Thyroid gland (tissue), 4 donors: ENCODE results near the gene IKZF1. TPM values are rescaled to one million over a fixed set of nuclear protein-coding genes. Genes with fewer than 3 reads are reported as not detected.

Experiments used
- DNase-seq, 2 donors: peaks; one replicate each; pipeline ENCODE4 v3.0.0-alpha.2; 2019
- H3K27ac ChIP-seq, 3 donors: fragments of 200-600 bp; sonication (generic); 1 replicate in 2 of 3; 2 replicates in 1 of 3; pipeline ENCODE4 v1.5.1; 2016 to 2019; ENCODE audit warnings: mild to moderate bottlenecking in 1 of 3, moderate library complexity in 1 of 3
- H3K27me3 ChIP-seq: fragments of 200-600 bp; sonication (generic); one replicate; pipeline ENCODE4 v1.5.1; 2019
- H3K36me3 ChIP-seq, 2 donors: fragments of 200-600 bp; sonication (generic); one replicate each; pipeline ENCODE4 v1.5.1; 2016 to 2019
- H3K4me1 ChIP-seq, 2 donors: fragments of 200-600 bp; sonication (generic); one replicate each; pipeline ENCODE4 v1.5.1; 2017 to 2019
- H3K4me3 ChIP-seq, 3 donors: fragments of 200-600 bp; sonication (generic); replicated peaks in 1 of 3; 1 replicate in 2 of 3; 2 replicates in 1 of 3; pipeline ENCODE4 v1.5.1; 2016; ENCODE audit warnings: mild to moderate bottlenecking in 1 of 3
- H3K9me3 ChIP-seq: fragments of 200-600 bp; sonication (generic); one replicate; pipeline ENCODE4 v1.5.1; 2017
- POLR2A ChIP-seq, 2 donors: fragments of 450-650 bp; IDR thresholded peaks; one replicate each; pipeline ENCODE4 v1.6.1; 2017; ENCODE audit warnings: antibody characterized with exemption in 2 of 2, mild to moderate bottlenecking in 2 of 2, moderate library complexity in 1 of 2
- WGBS, 2 donors: methylation state at CpG; one replicate each; pipeline ENCODE4 v1.1.5; 2017; 5-methylcytosine and 5-hydroxymethylcytosine counted together
- intact Hi-C: fragments of 100-400 bp; cut with DNase I; formaldehyde crosslinking; loops from one replicate; pipeline ENCODE4 v1.15.1; 2023
- total RNA-seq, 4 donors: library from RNA; depleted of rRNA; stranded (reverse); fragments of >200 nt; gene quantifications; one replicate each; pipeline ENCODE4 v1.2.3, GENCODE V29; 2016
- TF ChIP-seq, protein P1 (sequence below), 6 experiments: fragments of 200-600 bp in 3 of 6; fragments of 450-650 bp in 3 of 6; sonication (generic) in 3 of 6; IDR thresholded peaks; one replicate each; pipeline ENCODE4 v1.5.1; 2016 to 2019; ENCODE audit warnings: antibody characterized with exemption in 6 of 6, mild to moderate bottlenecking in 2 of 6, inconsistent platforms in 1 of 6, moderate library complexity in 1 of 6

IKZF1 gene
- total RNA-seq, 4 donors from 2014 or later: 8.9 to 10.5 (median 9.6) TPM

DNA sequence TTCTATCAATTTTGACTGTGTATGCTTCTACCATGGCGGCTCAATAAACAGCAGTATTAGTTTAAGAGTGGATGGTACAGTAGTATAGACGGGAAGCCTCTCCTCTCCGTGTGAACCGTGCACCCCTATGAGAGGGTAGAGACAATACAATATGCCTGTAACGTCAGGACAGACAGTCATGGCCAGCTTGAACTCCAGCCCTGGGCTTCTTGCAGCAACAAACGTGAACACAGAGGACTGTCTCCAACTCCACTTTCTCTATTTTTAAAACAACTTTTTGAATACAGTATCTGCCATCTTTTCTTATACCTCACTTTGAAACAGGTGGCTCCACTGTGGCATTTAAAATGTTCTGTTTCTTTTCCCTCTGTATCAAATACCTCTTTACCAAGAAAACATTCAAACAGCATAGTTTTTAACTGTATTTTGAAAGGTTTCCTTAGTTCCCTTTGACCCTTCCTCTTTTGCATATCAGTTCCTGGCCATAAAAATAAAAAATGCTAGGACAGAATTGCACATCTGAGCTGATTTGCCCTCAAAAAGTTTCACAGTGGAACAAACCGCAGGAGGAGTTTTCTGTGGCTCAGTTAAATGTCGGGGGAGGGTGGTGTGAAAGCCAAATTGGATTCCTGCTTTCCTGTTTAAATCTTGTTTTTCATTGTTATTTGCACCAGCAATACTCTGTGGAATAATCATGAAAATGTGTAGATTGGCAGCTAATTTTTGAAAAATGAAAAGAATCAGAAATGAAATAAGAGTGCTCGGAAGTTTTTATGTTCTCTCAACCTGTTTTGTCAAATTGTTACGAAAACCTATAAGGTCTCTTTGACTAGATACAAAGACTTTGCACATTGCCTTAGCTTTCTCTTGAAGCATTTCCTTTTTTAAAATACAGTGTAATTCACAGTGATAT lies 8.0 kb downstream of the IKZF1 start:
- Histone ChIP-seq H3K4me3 (no peak overlapping the region), H3K27me3 (no peaks in the 10 kb centered on the region), H3K9me3 (no peaks in the 10 kb centered on the region), H3K4me1 (no peaks in the 10 kb centered on the region), H3K27ac (no peak overlapping the region), H3K36me3 (no peaks in the 10 kb centered on the region)
- TF ChIP-seq, protein P1, sequence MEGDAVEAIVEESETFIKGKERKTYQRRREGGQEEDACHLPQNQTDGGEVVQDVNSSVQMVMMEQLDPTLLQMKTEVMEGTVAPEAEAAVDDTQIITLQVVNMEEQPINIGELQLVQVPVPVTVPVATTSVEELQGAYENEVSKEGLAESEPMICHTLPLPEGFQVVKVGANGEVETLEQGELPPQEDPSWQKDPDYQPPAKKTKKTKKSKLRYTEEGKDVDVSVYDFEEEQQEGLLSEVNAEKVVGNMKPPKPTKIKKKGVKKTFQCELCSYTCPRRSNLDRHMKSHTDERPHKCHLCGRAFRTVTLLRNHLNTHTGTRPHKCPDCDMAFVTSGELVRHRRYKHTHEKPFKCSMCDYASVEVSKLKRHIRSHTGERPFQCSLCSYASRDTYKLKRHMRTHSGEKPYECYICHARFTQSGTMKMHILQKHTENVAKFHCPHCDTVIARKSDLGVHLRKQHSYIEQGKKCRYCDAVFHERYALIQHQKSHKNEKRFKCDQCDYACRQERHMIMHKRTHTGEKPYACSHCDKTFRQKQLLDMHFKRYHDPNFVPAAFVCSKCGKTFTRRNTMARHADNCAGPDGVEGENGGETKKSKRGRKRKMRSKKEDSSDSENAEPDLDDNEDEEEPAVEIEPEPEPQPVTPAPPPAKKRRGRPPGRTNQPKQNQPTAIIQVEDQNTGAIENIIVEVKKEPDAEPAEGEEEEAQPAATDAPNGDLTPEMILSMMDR (IDR thresholded peaks at IDR 0.05): no peak
- no peak for TF ChIP-seq POLR2A (IDR thresholded peaks at IDR 0.05)
- intact Hi-C loops: no loop called here
- 55 to 67% methylated on average over 10 of the region's 10 CpGs for WGBS, 2 donors
- DNase-seq: no peak

- no peaks in the 10 kb centered on the region for H3K27me3 ChIP-seq
- no peaks in the 10 kb centered on the region for H3K4me1 ChIP-seq
- no peak for DNase-seq
- WGBS, 2 donors: 26 to 51% methylated on average over 9 to 11 of the region's 11 CpGs
- no peak for TF ChIP-seq POLR2A (IDR thresholded peaks at IDR 0.05)
- TF ChIP-seq, protein P1 (IDR thresholded peaks at IDR 0.05): no peak
- H3K9me3 ChIP-seq: no peaks in the 10 kb centered on the region
- intact Hi-C loops: no loop called here
- H3K36me3 ChIP-seq: no peaks in the 10 kb centered on the region
- H3K4me3 ChIP-seq: no peak overlapping the region
- H3K27ac ChIP-seq: no peak overlapping the region
These were observed 10.5 kb downstream of the IKZF1 start for GRCh38 chr7:50314836-50315592.

DNA sequence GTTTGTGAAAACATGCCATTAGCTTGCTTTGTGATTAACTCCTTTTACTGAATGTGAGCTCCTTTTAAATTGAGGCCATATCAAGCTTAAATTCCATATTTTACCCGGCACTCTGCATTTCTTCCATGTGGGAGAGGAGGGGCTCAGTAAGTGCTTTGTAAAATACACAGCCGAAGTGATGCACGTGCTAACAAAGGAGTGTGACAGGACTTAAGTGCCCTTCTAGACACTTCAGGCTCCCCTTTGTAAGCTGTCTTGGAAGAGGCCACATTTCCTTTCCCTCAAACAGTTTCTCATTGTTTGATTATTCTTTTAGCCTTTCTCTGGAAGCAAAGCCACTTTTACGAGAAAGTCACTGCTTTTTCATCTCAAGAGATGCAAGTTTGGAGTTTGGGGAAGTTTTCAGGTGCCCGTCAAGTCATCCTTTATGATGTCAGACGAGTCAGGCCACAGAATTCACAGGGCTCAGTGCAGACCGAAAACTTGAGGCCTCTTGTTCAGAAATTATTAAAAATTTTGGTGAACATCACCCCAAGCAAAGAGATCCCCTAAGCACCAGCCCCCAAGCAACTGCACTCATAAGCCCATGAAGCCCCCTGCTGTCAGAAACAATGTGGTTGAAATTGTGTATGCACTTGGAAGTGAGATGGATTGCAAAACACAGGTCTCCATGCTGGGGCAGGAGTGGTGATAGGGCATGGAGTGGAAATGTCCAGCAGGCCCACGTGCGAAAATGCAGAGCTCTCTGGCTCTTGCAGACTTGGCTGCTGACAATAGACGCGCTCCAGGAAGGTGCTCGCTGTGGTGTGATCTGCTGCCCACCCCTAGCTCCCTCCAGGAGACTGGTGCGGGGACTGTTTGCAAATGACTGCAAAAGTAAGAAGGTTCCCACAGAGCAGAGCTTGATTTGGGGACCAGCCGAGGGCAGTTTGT lies 11.5 kb downstream of the IKZF1 start:
- Histone ChIP-seq H3K9me3 (no peaks in the 10 kb centered on the region), H3K36me3 (no peaks in the 10 kb centered on the region), H3K27me3 (no peaks in the 10 kb centered on the region), H3K4me3 (no peak overlapping the region), H3K4me1 (no peaks in the 10 kb centered on the region), H3K27ac (no peak overlapping the region)
- DNase-seq: no peak
- intact Hi-C loops: no loop called here
- TF ChIP-seq POLR2A (IDR thresholded peaks at IDR 0.05): no peak
- TF ChIP-seq, protein P1 (IDR thresholded peaks at IDR 0.05): no peak
- WGBS, 2 donors: 25 to 28% methylated on average over 10 to 14 of the region's 14 CpGs

- no peak for DNase-seq
- Histone ChIP-seq H3K27me3 (no peaks in the 10 kb centered on the region), H3K4me1 (no peaks in the 10 kb centered on the region), H3K27ac (no peak overlapping the region), H3K36me3 (no peaks in the 10 kb centered on the region), H3K9me3 (no peaks in the 10 kb centered on the region), H3K4me3 (no peak overlapping the region)
- TF ChIP-seq POLR2A (IDR thresholded peaks at IDR 0.05): no peak
- TF ChIP-seq, protein P1 (IDR thresholded peaks at IDR 0.05): no peak
- intact Hi-C loops: no loop called here
- WGBS, 2 donors: 74 to 87% methylated on average over 7 of the region's 7 CpGs
These were observed 12.7 kb downstream of the IKZF1 start for GRCh38 chr7:50317221-50317678.
